ENCODE measurements around the gene APH1B. TPM values are rescaled to one million over a fixed set of nuclear protein-coding genes. Genes with fewer than 3 reads are reported as not detected.

APH1B gene
- total RNA-seq, 1 experiment from 2014 or later, result 5.8 TPM

GRCh38 chr15:63292771-63293170 lies 15.4 kb downstream of the APH1B start:
- H3K27me3 ChIP-seq (ENCODE audit: insufficient read depth, low read depth), result no peaks in the 10 kb centered on the region
- BruUV-seq (replicated peaks), result no TSS peak
- H3K79me2 ChIP-seq (ENCODE audit: low read depth), result no peaks in the 10 kb centered on the region
- H3K4me2 ChIP-seq, result no peak overlapping the region
- no peaks in the 10 kb centered on the region for H3K9me3 ChIP-seq (ENCODE audit: insufficient read depth, low read depth)
- H3K36me3 ChIP-seq (ENCODE audit: low read depth), result no peaks in the 10 kb centered on the region
- H3K9me2 ChIP-seq (ENCODE audit: insufficient read depth), result no peaks in the 10 kb centered on the region
- no peaks in the 10 kb centered on the region for H3F3A ChIP-seq (ENCODE audit: insufficient read depth, low read depth)
- no peak overlapping the region for H3K4me3 ChIP-seq
- H3K4me1 ChIP-seq (replicated peaks; ENCODE audit: insufficient read depth), result no peaks in the 10 kb centered on the region
- H4K20me1 ChIP-seq (ENCODE audit: insufficient read depth), result no peaks in the 10 kb centered on the region
- ChIA-PET CTCF (interaction anchor here (0.7 to 2.3 kb wide), 2 partner anchors 110 to 217 kb away, joined by 3 to 8 read pairs; no protein-coding TSS in a partner anchor), POLR2A (ENCODE audit: unreplicated experiment) (no interaction called here)
- H3K27ac ChIP-seq, result no peak overlapping the region
- intact Hi-C loops (cut with micrococcal nuclease; ENCODE audit: unreplicated experiment), result no loop called here
- TF ChIP-seq, protein P1, sequence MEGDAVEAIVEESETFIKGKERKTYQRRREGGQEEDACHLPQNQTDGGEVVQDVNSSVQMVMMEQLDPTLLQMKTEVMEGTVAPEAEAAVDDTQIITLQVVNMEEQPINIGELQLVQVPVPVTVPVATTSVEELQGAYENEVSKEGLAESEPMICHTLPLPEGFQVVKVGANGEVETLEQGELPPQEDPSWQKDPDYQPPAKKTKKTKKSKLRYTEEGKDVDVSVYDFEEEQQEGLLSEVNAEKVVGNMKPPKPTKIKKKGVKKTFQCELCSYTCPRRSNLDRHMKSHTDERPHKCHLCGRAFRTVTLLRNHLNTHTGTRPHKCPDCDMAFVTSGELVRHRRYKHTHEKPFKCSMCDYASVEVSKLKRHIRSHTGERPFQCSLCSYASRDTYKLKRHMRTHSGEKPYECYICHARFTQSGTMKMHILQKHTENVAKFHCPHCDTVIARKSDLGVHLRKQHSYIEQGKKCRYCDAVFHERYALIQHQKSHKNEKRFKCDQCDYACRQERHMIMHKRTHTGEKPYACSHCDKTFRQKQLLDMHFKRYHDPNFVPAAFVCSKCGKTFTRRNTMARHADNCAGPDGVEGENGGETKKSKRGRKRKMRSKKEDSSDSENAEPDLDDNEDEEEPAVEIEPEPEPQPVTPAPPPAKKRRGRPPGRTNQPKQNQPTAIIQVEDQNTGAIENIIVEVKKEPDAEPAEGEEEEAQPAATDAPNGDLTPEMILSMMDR (conservative IDR thresholded peaks at IDR 0.05), result no peak
- TF ChIP-seq EZH2 (IDR thresholded peaks at IDR 0.05; ENCODE audit: low read depth), result no peak
- no peak for DNase-seq
- H2AFZ ChIP-seq, result no peak overlapping the region

- CTCF ChIA-PET, result no interaction called here
- POLR2A ChIA-PET (ENCODE audit: unreplicated experiment), result no interaction called here
- no TSS peak for BruUV-seq (replicated peaks)
- H3K4me3 ChIP-seq, result no peak overlapping the region
- H3K36me3 ChIP-seq (ENCODE audit: low read depth), result no peaks in the 10 kb centered on the region
- no peaks in the 10 kb centered on the region for H3K27me3 ChIP-seq (ENCODE audit: insufficient read depth, low read depth)
- no peak for TF ChIP-seq EZH2 (IDR thresholded peaks at IDR 0.05; ENCODE audit: low read depth)
- TF ChIP-seq, protein P1 (conservative IDR thresholded peaks at IDR 0.05), result no peak
- H2AFZ ChIP-seq, result no peak overlapping the region
- intact Hi-C loops (cut with micrococcal nuclease; ENCODE audit: unreplicated experiment), result no loop called here
- H3K4me2 ChIP-seq, result no peak overlapping the region
- H3K27ac ChIP-seq, result no peak overlapping the region
- H3K9me3 ChIP-seq (ENCODE audit: insufficient read depth, low read depth), result no peaks in the 10 kb centered on the region
- no peak for DNase-seq
- no peaks in the 10 kb centered on the region for H3K4me1 ChIP-seq (replicated peaks; ENCODE audit: insufficient read depth)
- H3F3A ChIP-seq (ENCODE audit: insufficient read depth, low read depth), result no peaks in the 10 kb centered on the region
- H4K20me1 ChIP-seq (ENCODE audit: insufficient read depth), result no peaks in the 10 kb centered on the region
- no peaks in the 10 kb centered on the region for H3K79me2 ChIP-seq (ENCODE audit: low read depth)
- no peaks in the 10 kb centered on the region for H3K9me2 ChIP-seq (ENCODE audit: insufficient read depth)
These were observed 17.0 kb downstream of the APH1B start for GRCh38 chr15:63294359-63294758.

DNA sequence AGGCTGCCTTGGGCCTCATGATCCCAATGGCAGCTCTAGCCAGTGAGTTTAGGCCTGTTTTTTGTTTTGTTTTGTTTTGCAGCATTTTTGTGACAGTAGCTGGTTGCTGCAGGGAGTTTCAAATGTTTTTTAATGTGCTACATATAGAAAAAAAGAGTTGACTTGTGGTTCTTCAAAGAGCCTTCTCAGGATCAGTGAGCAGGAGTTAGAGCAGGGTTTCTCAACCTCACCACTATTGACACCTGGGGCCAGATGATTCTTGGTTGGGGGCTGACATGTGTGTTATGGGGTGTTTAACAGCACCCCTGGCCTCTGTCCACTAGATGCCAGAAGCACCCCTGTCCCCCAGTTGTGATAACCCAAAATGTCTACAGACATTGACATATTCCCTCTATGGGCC lies 17.9 kb downstream of the APH1B start:
- Histone ChIP-seq H3F3A (ENCODE audit: insufficient read depth, low read depth) (no peaks in the 10 kb centered on the region), H3K4me1 (replicated peaks; ENCODE audit: insufficient read depth) (no peaks in the 10 kb centered on the region), H3K36me3 (ENCODE audit: low read depth) (no peaks in the 10 kb centered on the region), H3K9me3 (ENCODE audit: insufficient read depth, low read depth) (no peaks in the 10 kb centered on the region), H3K27ac (no peak overlapping the region), H3K9me2 (ENCODE audit: insufficient read depth) (no peaks in the 10 kb centered on the region), H3K4me3 (no peak overlapping the region), H3K4me2 (no peak overlapping the region), H3K79me2 (ENCODE audit: low read depth) (no peaks in the 10 kb centered on the region), H3K27me3 (ENCODE audit: insufficient read depth, low read depth) (no peaks in the 10 kb centered on the region), H2AFZ (no peak overlapping the region), H4K20me1 (ENCODE audit: insufficient read depth) (no peaks in the 10 kb centered on the region)
- no peak for TF ChIP-seq EZH2 (IDR thresholded peaks at IDR 0.05; ENCODE audit: low read depth)
- TF ChIP-seq, protein P1 (conservative IDR thresholded peaks at IDR 0.05), result no peak
- no peak for DNase-seq
- intact Hi-C loops (cut with micrococcal nuclease; ENCODE audit: unreplicated experiment), result no loop called here
- ChIA-PET CTCF (no interaction called here), POLR2A (ENCODE audit: unreplicated experiment) (interaction anchor here (0.6 kb wide), 1 partner anchor 304 kb away, joined by 5 read pairs; no protein-coding TSS in a partner anchor)
- BruUV-seq (replicated peaks), result no TSS peak
